Stimulated activated CD8-positive, alpha-beta memory T cell treated with anti-CD3 and anti-CD28 coated beads, Interleukin-7, amount 100 ng/mL, for 1 hour (primary cell): Measurements from ENCODE around the gene SALL4.
"Not testable (repeated sequence)": the region's sequence is repeated elsewhere in the genome, so short reads cannot be mapped to it uniquely, and the experiment has no call there.

Experiments
- DNase-seq, 2 donors: peaks; one replicate each; pipeline ENCODE4 v3.0.0-alpha.2; 2020; ENCODE audit warnings: low read depth in 2 of 2

The SALL4 gene

DNA sequence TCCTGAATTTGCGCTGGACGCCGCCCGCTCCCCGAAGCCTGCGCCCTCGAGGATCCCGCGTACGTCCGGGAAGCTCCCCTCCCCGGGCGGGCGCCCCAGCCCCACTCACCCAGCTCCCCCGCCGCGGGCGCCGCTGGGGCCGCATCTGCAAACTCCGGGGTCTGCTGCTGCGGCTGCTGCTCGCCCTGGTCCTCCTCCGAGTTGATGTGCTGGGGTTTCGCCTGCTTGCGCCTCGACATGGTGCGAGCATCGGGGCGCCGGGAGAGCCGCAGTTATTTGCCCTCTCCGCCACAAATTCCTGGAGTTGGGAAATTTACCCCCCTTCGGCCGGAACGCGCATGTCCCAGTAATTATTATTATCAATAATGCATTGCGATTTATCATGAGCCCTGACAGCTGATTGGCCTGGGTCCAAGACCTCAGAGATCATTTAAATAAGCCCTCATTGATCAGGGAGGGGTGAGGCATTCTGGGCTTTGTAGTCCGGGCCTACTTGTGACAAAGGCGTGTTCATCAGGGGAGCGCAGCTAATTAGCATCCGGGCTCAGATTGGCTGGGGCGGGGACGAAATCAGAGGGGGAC lies at the start of gene SALL4:
Gene SALL4 (minus strand): TSS at position 352 of the 582 bp plus-strand sequence. CDS start 113 bp downstream, at position 239.
- no peak for DNase-seq

DNA sequence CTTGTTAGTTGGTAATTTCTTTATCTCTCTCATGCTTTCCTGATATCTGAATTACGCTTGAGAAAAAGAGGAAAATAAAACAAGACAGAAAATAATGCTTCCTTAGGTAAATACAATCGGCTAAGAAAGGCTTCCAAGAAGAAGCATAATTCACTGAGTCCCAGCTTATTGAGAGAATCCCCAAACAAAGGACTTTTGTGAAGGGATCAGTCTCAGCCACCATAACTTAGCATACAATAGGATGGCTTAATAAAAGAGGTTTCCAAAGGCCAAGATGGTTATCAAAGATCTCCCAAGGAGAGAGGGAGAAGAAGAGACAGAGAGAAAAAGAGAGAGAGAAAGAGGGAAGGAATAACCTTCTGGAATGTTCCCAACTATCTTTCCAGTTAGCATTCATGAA lies 46.0 kb upstream of the SALL4 start:
- DNase-seq: no peak

DNA sequence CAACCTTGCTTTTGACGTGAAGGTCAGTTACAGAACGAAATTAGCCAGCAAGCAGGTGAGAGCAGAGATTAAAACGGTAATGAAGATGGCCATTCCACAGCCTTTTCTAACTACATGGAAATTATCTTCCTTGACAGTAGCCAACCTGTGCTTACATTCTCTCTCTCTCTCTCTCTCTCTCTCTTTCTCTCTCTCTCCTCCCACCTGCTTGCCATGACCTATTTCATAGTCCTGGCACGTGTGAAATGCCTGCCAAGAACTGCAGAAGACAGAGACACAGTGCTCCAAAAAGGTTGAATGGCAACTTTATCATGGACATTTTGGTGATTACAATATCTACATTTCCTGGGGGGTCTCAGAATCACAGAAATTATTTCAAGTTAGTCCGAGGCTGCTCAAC lies 38.5 kb upstream of the SALL4 start:
- no peak for DNase-seq

DNA sequence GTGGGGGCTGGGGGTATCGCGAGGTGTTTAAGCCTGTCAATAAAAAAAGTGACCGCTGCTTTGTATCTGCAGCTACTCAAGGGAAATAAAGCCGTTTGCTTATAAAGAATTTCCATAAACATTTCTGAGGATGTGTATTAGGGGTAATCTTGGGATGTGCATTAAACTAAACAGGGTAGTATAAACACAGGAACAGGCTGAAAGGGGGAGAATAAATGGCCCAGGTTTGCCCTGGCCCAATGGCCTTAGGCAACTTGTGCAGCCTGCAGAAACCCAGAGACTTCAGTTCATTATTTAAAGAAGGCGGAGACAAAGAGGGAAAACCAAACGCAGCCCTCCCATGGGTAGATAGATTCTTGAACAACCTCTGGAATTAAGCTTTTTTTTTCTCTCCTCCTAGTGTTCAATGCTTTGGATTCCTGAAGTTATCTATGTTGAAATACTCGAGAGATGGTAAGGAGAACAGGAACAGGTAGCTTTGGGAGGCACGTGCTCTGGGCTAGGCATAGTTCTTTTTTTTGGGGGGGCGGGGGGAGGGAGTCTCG lies 35.6 kb upstream of the SALL4 start:
- DNase-seq: no peak

DNA sequence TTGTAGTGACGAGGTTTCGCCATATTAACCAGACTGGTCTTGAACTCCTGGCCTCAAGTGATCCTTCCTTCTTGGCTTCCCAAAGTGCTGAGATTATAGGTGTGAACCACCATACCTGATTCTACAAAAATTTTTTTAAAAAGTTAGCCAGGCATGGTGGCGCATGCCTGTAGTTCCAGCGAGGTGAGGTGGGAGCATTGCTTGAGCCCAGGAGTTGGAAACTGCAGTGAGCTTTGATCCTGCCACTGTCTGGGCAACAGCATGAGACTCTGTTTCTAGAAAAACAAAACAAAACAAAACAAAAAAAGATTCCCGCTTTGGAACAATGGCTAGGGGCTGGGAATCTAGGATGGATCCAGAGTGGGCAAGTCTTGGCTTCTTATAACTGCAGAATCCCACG lies 35.1 kb upstream of the SALL4 start:
- DNase-seq: no peak

DNA sequence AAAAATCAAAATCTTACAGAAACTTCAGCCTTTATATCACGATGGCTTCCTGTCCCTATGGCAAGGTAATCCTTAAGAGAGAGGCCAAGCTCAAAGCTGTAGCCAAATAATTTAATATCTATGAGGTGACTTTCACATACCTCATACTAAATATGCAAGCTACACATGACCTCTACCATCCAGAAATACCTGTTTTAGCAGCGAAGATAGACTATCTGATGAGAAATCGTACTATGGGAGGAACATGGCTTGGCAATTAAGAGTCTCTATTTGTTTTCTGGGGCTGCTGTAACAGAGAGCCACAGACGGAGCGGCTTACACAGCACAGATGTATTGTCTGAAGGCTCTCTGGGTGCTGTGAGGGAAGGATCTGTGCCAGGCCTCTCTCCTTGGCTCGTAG lies 31.0 kb upstream of the SALL4 start:
- DNase-seq: no peak

DNA sequence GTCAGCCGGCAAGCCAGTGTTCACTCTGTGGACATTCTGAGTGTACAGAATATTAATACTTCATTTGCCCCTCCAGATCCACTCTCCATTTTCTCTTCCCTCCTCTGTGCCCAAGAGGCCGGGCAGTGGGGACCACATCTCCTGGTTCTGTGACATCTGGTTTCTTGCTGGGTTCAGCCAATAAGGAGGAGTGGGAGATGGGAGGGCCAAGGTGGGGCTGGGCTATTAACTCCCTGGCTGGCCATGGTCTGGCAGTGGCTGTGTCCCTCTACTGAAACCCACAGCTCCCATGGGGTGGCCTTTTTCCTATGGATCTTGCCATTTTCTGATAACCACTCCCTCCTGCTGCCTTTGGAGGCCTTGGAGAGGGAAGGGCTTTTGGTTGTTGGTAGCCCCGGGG lies 30.0 kb upstream of the SALL4 start:
- no peak for DNase-seq

DNA sequence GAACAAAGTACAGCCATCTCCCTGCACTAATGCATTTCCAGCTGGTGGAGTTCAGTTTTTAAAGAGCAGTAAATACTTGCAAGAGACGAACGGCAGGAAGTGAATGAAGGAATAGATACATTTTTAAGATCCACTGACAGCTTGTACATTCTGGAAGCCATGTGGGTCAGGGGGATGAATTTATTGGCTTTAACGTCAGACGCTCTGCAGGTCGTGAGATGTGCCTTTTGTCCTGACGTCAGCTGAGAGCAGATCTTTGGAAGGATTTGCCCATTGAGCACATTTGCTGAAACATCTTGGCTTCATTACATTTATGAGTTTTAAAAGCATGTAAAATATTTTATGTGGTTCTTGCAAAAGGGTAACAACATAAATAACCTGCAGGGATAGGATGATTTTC lies 29.5 kb upstream of the SALL4 start:
- no peak for DNase-seq

DNA sequence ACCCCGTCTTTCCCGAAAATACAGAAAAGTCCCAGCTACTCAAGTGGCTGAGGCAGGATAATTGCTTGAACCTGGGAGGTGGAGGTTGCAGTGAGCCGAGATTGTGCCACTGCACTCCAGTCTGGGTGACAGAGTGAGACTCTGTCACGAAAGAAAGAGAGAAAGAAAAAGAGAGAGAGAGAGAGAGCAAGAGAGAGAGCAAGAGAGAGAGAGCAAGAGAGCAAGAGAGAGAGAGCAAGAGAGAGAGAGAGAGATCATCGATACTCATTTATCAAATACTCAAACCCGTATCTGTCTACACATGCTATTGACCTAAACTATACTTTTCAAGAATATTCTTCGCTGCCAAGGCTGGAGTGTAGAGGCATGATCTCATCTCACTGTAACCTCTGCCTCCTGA lies 28.2 kb upstream of the SALL4 start:
- DNase-seq: no peak

DNA sequence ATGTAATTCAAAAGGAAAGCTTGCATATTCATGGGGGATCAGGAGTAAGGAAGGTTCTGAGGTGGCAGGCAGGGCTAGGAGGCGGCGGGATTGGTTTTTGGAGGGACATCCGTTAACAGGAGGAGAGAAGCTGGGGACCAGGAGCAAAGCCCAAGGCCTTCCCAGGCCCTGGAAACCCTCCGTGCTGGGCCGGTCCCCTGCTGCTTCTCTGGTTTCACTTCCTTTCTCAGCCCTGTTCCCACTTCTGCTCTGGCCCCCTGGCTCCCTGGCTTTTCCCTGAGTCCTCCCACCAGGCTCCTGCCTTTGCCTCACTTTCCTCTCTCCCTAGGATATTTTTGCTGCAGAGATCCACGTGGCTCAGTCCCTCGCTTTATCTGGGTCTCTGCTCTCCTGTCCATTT lies 26.4 kb upstream of the SALL4 start:
- DNase-seq: no peak

DNA sequence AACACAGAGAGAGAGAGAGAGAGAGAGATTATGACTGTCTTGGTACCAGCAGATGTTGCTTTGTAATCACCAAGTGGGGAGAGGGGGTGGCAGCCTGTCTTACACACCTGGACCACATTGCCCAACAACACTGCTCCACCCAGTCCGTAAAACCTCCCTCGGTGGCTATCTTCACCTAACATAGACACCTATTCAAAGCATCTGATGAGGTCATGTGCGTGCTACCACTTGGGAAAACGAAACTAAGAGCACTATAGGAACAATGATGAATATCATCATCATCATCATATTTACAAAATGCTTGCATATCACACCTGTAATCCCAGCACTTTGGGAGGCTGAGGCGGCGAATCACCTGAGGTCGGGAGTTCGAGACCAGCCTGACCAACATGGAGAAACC lies 24.1 kb upstream of the SALL4 start:
- no peak for DNase-seq

DNA sequence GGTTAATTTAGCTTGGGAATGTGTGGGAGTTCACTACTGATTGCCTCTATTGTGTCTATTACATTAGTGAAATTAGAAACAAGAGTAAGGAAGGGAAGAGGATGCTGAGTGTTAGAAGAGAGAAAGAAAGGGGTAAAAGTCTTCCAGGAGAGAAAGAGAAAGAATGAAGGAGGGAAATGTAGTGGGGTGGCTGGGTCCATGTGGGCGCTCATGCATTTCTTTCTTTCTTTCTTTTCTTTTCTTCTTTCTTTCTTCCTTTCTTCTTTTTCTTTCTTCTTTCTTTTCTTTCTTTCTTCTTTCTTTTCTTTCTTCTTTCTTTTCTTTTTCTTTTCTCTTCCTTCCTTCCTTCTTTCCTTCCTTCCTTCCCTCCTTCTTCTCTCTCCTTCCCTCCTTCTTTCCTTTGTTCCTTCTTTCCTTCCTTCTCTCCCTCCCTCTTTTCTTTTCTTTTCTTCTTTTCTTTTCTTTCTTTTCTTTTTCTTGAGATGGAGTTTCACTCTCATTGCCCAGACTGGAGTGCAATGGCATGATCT lies 16.2 kb upstream of the SALL4 start:
- no peak for DNase-seq

DNA sequence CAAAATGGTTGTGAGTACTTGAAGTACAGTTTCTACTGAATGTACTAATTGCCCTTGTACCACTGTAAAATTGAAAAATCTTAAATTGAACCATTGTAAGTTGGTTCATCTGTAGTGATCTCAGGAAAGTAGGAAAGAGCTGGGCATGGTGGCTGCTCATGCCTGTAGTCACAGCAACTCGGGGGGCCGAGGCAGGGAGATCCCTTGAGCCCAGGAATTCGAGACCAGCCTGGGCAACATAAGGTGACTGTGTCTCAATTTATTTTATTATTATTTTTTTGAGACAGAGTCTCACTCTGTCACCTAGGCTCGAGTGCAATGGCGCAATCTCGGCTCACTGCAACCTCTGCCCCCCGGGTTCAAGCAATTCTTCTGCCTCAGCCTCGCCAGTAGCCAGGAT lies 14.5 kb upstream of the SALL4 start:
- DNase-seq: not testable (repeated sequence)

DNA sequence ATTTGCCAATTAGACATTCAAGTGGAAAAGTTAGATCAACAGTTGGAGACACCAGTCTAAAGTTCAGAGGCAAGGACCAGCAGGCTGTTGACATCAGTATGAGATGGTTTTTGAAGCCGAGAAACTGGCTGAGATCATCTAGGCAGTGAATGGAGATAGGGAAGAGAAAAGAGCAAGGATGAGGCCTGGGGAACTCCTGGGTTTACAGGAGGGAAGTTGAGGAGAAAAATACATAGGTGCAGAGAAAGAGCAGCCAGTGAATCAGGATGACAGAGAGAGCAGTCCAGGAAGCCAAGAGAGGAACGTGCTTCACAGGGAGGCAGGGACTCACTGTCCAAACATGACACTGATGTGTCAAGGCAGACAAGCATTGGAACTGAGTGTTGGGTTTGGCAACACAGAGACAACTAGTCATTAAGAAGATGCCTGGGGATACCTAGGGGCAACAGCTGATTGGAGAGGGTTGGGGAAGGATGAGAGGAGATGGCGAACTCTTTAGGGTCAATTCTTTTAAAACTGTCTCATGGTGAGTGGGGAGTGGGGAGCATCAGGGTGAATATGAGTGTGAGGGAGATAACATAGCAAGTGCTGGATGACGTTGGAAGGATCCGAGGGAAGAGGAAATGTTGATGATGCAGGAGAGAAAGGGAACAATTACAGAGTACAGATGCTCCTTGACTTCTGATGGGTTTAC lies 13.2 kb upstream of the SALL4 start:
- no peak for DNase-seq

DNA sequence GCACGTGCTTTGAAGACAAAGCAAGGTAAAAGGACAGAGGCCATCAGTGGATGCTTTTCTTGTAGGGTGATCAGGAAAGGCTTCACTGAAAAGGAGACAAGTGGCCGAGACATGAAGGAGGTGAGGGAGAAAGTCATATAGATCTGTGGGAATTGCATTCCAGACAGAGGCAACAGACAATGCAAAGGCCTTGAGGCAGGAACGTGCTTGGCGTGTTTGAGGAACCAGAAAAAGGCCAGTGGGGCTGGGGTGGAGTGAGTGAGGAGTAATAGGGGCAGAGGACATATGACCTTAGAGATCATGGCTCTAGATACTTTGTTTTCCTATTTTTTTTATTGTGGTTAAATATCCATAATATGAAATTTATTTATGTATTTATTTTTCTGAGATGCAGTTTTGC lies 10.5 kb upstream of the SALL4 start:
- DNase-seq: no peak

DNA sequence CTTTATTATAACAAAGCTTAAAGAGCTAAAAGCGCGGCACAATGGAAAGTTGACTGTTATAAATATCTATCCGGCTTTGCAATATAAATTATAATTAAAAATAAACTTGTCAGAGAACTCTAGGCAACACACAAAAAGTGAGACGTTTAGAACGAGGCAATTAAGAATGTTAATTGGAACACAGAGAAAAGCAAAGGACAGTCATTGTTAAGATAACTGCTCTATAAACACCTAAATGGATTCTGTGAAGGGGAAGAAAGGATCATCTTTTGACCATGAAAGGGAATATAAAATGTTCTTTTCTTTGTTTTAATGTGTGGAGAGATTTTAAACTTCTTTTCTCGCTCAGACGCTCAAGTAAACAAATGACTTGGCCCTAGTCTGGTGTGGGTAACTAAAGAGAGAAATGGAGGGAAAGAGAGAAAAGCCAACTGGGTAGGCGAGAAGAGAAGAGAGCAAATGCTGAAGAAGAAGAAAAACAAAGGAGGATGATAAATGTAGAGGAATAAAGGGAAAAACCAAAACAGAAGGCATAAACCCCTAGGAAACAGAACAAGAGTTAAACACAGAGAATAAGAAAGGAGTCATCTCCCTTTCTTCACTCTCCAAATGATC lies 9.3 kb upstream of the SALL4 start:
- no peak for DNase-seq

DNA sequence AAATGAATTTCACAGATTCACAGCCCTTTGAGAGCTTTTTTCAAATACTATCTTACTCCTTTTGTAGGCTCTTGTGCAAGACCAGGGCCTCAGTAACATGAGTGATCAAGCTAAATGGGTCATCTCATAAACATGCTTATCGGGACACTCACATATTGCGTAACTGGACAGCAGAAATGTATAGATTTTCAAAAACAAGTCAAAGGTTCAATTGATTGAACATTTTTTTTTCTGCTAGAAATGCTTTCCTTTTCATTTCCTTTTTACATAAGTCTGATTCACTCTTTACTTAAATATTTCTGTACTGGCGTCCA lies 8.7 kb upstream of the SALL4 start:
- no peak for DNase-seq

DNA sequence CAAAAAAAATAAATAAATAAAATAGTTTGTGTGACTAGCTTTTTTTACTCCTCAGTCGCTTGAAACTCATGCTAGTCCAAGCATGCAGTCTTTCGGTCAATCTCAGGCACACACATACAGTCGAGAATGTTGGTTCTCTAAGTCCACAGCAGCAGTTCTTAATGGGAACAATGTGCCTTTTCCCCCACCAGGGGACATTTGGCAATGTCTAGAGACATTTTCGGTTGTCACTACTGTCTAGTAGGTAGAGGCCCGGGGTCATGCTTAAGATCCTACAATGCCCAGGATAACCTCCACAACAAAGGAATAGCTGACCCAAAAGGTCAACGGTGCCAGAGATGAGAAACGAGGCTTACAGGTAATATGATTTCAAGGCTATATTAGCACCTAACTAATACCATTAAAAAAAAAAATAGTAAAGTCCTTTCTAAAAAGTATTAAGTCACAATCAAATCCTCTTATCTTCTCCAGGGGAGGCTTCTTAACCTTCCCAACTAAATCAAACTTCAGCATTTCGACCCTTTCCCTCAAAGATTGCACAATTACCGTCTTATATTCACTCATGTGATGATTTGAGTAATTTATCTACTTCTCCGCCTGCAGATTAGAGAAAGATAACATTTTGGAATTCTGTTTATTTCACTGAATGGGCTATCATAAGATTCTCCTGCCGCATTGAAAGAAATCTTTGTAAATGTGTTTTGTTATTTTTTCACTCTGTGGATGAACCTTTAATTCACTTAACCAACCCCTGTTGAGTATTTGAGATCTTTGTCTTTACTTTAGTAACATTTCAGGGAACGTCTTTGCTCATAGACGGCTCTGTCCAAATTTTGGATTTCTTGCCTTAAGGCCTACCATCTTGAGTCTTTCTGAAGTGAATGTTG lies 8.1 kb upstream of the SALL4 start:
- no peak for DNase-seq

DNA sequence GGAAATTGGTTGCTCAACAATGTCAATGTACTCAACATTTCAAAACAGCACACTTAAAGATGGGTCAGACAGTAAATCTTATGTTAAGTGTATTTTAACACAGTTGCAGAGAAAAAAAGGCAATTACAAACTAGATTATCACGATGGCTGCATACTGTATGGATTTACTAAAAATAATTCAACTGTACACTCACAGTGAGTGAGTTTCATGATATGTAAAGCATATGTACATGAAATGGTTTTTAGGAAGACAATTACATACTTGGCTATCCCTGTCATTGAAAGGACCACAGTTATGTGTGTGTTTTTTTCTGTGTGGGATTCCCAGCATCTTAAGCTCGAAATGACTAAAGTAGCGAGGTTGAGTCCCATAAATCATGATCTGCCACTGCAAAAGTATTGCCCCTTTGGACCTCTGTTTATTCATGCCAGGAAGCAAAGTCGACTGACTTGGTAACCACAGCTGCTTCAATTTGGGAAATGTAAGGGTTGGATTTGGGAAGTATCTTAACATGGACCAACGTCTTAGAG lies 5.5 kb upstream of the SALL4 start:
- no peak for DNase-seq

DNA sequence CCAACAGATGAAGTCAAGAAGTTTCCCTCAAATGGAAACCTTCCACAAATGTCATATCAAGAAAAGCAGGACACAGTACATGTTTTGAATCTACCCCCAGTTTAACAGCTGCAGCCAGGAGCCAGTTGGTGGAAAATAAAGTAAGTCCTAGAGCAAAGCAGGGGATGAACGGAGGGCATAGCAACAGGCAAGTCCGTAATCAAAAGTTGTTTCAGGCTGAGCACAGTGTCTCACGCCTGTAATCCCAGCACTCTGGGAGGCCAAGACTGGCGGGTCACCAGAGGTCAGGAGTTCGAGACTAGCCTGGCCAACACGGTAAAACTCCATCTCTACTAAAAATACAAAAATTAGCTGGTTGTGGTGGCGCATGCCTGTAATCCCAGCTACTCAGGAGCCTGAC lies 2.4 kb upstream of the SALL4 start:
- no peak for DNase-seq

DNA sequence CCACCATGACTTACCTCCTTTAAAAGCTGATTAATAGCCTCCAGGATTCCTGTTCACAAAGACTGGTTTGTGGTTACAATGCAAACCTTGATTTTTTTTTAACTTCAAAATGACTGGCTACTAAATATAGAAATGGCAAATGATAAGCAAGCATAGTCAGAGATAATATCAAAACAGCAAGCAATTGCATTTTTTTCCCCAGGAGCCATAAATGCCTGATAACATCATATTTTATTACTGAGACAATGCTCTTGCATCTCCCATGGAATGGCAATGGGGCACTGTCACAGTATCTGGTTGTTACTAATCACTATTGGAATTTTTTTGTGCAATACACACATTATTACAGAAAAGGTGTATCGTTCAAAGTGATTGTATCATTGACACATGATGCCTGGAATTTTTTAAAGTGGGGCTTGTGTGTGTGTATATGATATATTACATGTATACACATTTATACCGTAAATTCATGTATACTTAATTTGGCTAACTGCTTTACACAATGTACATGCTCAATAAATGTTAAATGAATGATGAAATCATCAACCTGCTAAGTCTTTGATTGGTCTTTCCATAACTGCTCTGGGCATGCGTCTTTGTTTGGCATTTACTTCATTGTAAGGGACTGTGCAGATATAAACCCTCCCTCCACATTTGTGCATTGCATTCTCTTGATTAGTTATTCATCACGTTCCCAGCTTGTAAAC lies 980 bp upstream of the SALL4 start:
- DNase-seq: no peak
